BJ (cell line): ENCODE measurements around the gene TEX2. TPM values are rescaled to one million over a fixed set of nuclear protein-coding genes. Genes with fewer than 3 reads are reported as not detected.

Experiments used
- CTCF ChIA-PET: fragments of 350-600 bp; formaldehyde crosslinking; extraction: SDS; loops from one replicate; lab custom pipeline; 2021; ENCODE audit warnings: antibody characterized with exemption, inconsistent platforms; lab: Yijun Ruan, JAX
- POLR2A ChIA-PET: fragments of 300-600 bp; sonication (Branson Sonifier 250); formaldehyde crosslinking; extraction: SDS; loops from one replicate; lab custom pipeline; 2021; ENCODE audit warnings: antibody characterized with exemption; lab: Charles Lee
- DNase-seq: peaks from one replicate; pipeline ENCODE4 v3.0.0-alpha.2; 2011; ENCODE audit warnings: low read depth
- H3K27me3 ChIP-seq: 2 replicates; pipeline ENCODE4 v1.6.0; 2011; ENCODE audit warnings: low read length; ENCODE audit not compliant: control insufficient read depth, insufficient read depth
- H3K36me3 ChIP-seq: 2 replicates; pipeline ENCODE4 v1.5.1; 2011; ENCODE audit warnings: low read length; ENCODE audit not compliant: control insufficient read depth, insufficient read depth
- H3K4me3 ChIP-seq: 2 replicates; pipeline ENCODE4 v1.5.1; 2011; ENCODE audit warnings: low read depth, mild to moderate bottlenecking, control low read depth, low read length
- CTCF ChIP-seq: IDR thresholded peaks from 2 replicates; pipeline ENCODE4 v1.5.1; 2011; ENCODE audit warnings: low read depth, mild to moderate bottlenecking, control low read depth, inconsistent platforms, low read length, moderate library complexity; ENCODE audit not compliant: insufficient read depth
- polyA plus RNA-seq: library from polyadenylated mRNA; depleted of rRNA; stranded (reverse); fragments of >200 nt; gene quantifications from 2 replicates; pipeline ENCODE4 v1.2.3, GENCODE V29; 2011

The TEX2 gene
- polyA plus RNA-seq, 1 experiment: 35.0 TPM

GRCh38 chr17:64153565-64154312 lies 109.3 kb downstream of the TEX2 start:
- CTCF ChIA-PET: interaction anchor here (0.8 to 2.0 kb wide), 5 partner anchors 8 to 128 kb away, joined by 3 to 11 read pairs (median 3); no protein-coding TSS in a partner anchor
- Histone ChIP-seq H3K4me3 (no peak overlapping the region), H3K27me3 (no peaks in the 10 kb centered on the region), H3K36me3 (peaks cover 4% of the 10 kb centered on the region)
- no peak for DNase-seq
- POLR2A ChIA-PET: interaction anchor here (0.9 kb wide), 1 partner anchor 9 kb away, joined by 4 read pairs; no protein-coding TSS in a partner anchor
- TF ChIP-seq CTCF: no peak

- Histone ChIP-seq H3K27me3 (no peaks in the 10 kb centered on the region), H3K4me3 (no peak overlapping the region), H3K36me3 (peaks cover 4% of the 10 kb centered on the region)
- no peak for DNase-seq
- POLR2A ChIA-PET: no interaction called here
- TF ChIP-seq CTCF: no peak
- CTCF ChIA-PET: no interaction called here
Observed at GRCh38 chr17:64152428-64153125, 110.5 kb downstream of the TEX2 start.

- Histone ChIP-seq H3K27me3 (no peaks in the 10 kb centered on the region), H3K36me3 (peaks cover 6% of the 10 kb centered on the region), H3K4me3 (no peak overlapping the region)
- ChIA-PET CTCF (interaction anchor here (4.4 kb wide), 1 partner anchor 125 kb away, joined by 12 read pairs; no protein-coding TSS in a partner anchor), POLR2A (no interaction called here)
- no peak for TF ChIP-seq CTCF
- no peak for DNase-seq
Observed at GRCh38 chr17:64151016-64151368, 112.1 kb downstream of the TEX2 start.

GRCh38 chr17:64150237-64151015 lies 112.6 kb downstream of the TEX2 start:
- H3K36me3 ChIP-seq: peaks cover 6% of the 10 kb centered on the region
- POLR2A ChIA-PET: no interaction called here
- DNase-seq: no peak
- H3K27me3 ChIP-seq: no peaks in the 10 kb centered on the region
- no peak for TF ChIP-seq CTCF
- H3K4me3 ChIP-seq: no peak overlapping the region
- CTCF ChIA-PET: interaction anchor here (0.8 to 6.1 kb wide), 5 partner anchors 17 to 238 kb away, joined by 3 to 35 read pairs (median 3); no protein-coding TSS in a partner anchor
